Breast epithelium (tissue), 3 donors: ENCODE results near the gene PVALEF.

ENCODE experiments used
- CTCF ChIP-seq, 3 donors: fragments of 450-650 bp; IDR thresholded peaks; one replicate each; pipeline ENCODE4 v1.5.1; 2016 to 2017; ENCODE audit warnings: antibody characterized with exemption in 3 of 3, mild to moderate bottlenecking in 3 of 3, moderate library complexity in 3 of 3
- POLR2A ChIP-seq: fragments of 450-650 bp; IDR thresholded peaks from one replicate; pipeline ENCODE4 v1.6.1; 2016; ENCODE audit warnings: antibody characterized with exemption, mild to moderate bottlenecking, moderate library complexity
- POLR2AphosphoS5 ChIP-seq, 3 donors: sonication (generic); formaldehyde crosslinking; IDR thresholded peaks; one replicate each; pipeline ENCODE4 v1.6.1; 2017; ENCODE audit warnings: antibody characterized with exemption in 3 of 3

- TF ChIP-seq POLR2AphosphoS5 (IDR thresholded peaks at IDR 0.05) = no peak
- no peak for TF ChIP-seq CTCF (IDR thresholded peaks at IDR 0.05)
- no peak for TF ChIP-seq POLR2A
Observed at GRCh38 chr17:81157848-81158687, 7.2 kb upstream of the PVALEF start.
